T-helper 22 cell (primary cell): Measurements from ENCODE around the gene EIF5A.

ENCODE experiments used
- DNase-seq: peaks from one replicate; pipeline ENCODE4 v3.0.0-alpha.2; 2020; ENCODE audit warnings: low read depth

The EIF5A gene

GRCh38 chr17:7306911-7307685, at the start of gene EIF5A:
Gene EIF5A, plus strand, starts transcription at chr17:7307628. Its CDS starts 2,008 bp downstream, at chr17:7309636.
- DNase-seq, result peak; percentile 100

DNA sequence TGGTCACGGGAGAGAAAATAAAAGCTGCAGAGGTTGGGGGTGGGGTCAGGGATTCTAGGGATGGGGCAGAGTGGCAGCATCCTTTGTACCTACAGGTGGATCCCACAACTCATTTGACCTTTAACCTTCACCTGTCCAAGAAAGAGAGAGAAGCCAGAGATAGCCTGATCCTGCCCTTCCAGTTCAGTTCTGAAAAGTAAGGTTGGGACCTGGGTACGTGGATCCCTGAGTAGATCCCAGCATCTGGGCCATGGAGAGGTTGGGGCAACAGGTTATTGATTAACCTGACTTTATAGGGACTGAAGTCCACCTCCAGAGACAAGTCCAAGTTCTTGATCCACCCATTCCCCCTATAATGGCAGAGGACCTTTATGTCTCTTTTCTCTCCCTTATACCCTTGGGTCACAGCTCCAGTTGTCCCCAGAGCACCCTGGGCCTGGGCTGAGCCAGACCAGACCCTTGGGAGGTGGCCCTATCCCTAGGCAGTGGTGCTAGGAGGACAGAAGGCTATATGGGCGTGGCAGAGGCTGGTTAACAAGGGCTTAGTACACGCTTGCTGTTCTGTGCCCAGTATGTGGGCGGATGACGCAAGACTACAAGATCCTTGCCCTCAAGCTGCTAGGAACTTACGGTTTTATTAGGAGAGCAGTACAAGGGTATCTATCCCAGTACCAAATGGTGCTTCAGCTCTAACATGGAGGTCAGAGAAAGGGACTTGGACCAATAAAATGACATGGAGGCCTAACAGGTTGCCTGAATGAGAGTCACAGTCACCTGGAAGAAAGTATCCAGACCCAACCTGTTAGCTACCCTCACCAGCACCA, 48.5 kb upstream of the EIF5A start:
- DNase-seq, result no peak

DNA sequence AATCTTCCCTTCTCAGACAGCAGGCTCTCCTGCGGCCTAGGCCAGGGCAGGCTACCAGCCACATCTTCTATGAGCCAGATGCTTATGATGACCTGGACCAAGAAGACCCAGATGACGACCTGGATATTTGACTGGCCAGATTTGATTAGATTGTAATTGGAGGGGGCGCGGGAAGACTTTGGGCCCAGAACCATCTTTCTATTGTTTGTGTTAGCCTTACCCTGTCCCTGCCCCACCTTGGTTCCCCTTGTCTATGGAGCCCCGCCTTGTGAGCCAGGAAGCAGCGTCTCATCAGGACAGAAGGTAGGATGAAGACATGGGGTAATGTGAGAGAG, 47.9 kb upstream of the EIF5A start:
- DNase-seq, result no peak

DNA sequence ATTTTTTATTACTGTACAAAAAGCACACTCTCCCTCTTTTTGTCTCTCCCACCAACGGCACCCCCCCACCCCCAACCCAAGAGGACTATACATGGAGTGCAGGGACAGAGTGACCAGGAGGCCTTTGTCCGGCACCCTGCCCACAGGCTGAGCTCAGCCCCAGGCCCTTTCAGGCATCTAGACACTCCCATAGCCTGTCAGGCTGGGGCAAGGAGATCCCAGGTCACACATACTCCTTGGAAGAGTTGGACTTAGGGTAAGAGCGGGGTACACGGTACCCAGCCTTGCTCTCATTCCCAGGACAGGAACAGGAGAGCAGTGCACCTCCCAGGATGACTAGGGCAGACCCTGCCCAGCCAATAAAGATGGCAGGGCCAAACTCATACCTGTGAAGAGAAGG, 47.3 kb upstream of the EIF5A start:
- no peak for DNase-seq

GRCh38 chr17:7260651-7261378, 46.6 kb upstream of the EIF5A start:
- no peak for DNase-seq

GRCh38 chr17:7261379-7262191, 45.8 kb upstream of the EIF5A start:
- DNase-seq, result no peak

DNA sequence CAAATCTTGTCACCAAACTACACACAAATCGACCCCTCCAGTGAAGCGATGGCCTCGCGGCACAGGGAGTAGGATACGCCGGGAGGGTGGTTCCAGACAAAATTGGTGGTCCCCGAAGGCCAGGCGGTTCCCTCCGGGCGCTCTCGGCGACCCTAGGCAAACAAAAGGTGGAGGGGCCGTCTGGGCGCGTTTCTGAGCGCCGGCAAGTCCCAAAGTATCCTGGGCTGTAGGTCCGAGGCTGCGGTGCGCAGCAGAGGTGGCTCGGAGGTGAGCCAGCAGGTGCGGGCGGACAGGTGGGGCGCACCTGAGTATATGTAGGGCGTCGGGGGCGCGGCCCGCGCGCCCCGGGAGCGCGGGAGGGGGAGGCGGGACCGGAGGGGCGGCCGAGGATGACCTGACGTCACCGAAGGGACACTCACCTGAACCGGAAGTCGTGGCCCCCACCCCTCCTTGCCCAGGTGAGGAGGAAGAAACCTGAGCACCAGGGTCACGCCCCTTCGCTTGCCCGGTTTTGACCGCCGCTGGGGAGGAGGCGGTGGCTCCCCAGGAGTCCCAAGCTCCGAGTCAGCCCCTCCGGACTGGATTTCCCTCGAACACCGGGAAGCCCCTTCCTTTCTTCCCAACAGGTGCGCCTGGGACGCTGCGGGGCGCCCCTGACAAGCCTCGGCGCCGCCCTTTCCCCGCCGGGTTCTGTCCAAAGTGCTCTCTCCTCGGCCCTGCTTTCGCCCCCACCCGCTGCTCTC, 45.1 kb upstream of the EIF5A start, which contains the start of gene CLDN7:
TSS of gene CLDN7 (minus strand) at position 287 of the 743 bp plus-strand sequence. CDS start 435 bp downstream, outside the sequence.
- DNase-seq, result no peak

GRCh38 chr17:7262935-7263800, 44.3 kb upstream of the EIF5A start:
- DNase-seq, result no peak

GRCh38 chr17:7263801-7264078, 43.7 kb upstream of the EIF5A start:
- no peak for DNase-seq

GRCh38 chr17:7266784-7267183, 40.6 kb upstream of the EIF5A start:
- DNase-seq, result no peak

GRCh38 chr17:7279448-7279847, 28.0 kb upstream of the EIF5A start:
- DNase-seq, result no peak

DNA sequence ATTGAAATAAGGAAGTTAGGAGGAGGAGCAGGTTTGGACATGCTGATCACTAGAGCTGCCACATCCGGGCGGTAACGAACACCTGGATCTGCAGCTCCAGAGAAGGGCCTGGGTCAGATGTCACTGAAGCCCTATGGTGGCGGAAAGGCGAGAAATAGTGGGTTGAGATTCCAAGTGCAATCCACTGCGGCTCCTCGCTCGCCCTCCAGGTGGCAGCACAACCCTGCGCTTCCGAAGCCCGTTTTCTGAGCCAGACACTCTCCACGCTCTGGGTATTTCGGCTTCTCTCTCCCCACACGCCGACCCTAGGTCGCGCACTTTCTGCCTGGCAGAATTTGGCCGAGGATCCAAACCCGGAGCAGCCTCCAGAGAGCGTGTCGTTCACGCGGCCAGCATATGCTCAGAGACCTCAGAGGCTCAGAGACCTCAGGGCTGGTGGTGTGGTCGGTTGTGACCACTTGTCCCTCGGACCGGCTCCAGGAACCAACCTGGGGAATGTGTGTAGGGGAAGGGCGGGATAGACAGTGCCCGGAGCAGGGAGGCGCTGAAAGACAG, 26.8 kb upstream of the EIF5A start:
- DNase-seq, result peak; percentile 56

- DNase-seq, result peak; percentile 68
Measured at GRCh38 chr17:7281074-7281952, 26.1 kb upstream of the EIF5A start, which contains the start of gene SLC2A4. Gene SLC2A4, plus strand, starts transcription at chr17:7281718. Its CDS starts 217 bp downstream, at chr17:7281935.

- no peak for DNase-seq
Measured at GRCh38 chr17:7281953-7282751, 25.3 kb upstream of the EIF5A start.

GRCh38 chr17:7282752-7283321, 24.6 kb upstream of the EIF5A start:
- no peak for DNase-seq

DNA sequence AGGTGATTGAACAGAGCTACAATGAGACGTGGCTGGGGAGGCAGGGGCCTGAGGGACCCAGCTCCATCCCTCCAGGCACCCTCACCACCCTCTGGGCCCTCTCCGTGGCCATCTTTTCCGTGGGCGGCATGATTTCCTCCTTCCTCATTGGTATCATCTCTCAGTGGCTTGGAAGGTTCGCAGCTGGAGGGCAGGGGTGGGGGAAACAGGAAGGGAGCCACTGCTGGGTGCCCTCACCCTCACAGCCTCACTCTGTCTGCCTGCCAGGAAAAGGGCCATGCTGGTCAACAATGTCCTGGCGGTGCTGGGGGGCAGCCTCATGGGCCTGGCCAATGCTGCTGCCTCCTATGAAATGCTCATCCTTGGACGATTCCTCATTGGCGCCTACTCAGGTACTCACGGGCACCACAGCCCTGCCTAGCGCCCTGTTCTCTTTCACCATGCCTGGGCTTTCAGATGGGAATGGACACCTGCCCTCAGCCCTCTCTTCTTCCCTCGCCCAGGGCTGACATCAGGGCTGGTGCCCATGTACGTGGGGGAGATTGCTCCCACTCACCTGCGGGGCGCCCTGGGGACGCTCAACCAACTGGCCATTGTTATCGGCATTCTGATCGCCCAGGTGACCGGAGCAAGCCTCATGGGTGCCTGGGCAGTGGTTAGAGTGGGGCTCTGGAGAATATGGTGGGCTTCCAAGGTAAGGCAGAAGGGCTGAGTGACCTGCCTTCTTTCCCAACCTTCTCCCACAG, 23.8 kb upstream of the EIF5A start:
- DNase-seq, result no peak

DNA sequence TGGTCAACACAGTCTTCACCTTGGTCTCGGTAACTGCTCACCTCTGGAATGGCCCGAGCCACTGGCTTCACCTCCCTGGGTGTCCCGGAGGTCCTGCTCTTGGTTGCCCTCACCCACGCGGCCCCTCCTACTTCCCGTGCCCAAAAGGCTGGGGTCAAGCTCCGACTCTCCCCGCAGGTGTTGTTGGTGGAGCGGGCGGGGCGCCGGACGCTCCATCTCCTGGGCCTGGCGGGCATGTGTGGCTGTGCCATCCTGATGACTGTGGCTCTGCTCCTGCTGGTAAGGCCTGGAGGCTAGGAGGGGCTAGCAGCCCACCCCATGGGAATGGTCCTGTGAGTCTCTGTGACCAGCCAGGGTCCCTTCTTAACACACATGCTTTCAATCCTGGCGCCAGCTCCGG, 22.5 kb upstream of the EIF5A start:
- DNase-seq, result no peak
